HCT116 (cell line): Measurements from ENCODE around the gene SMTN. TPM values are rescaled to one million over a fixed set of nuclear protein-coding genes. Genes with fewer than 3 reads are reported as not detected.
A peak's percentile ranks its signal among the peaks of the same experiment; 100 is the strongest.

Source experiments
- ATAC-seq: fragments of 200-7000 bp; cut with Tn5 transposase; 2 replicates; pipeline ENCODE4 v1.9.1; 2020; ENCODE audit warnings: mild to moderate bottlenecking, moderate library complexity
- BruUV-seq: library from RNA; stranded (reverse); fragments of 400-500 nt; replicated peaks from 2 replicates; lab custom pipeline; 2021; lab: Mats Ljungman, UMichigan
- CTCF ChIA-PET: fragments of 300-600 bp; sonication (Branson Sonifier 250); formaldehyde crosslinking; loops from one replicate; lab custom pipeline; 2021; ENCODE audit warnings: antibody characterized with exemption; lab: Charles Lee
- POLR2A ChIA-PET: fragments of 300-600, 350-600 bp; sonication (Branson Sonifier 250); formaldehyde crosslinking; loops from one replicate; lab custom pipeline; 2021; ENCODE audit warnings: antibody characterized with exemption; lab: Charles Lee
- RAD21 ChIA-PET, 2 experiments: fragments of 300-600 bp; sonication (Branson Sonifier 250); formaldehyde crosslinking; loops; one replicate each; lab custom pipeline; 2023; ENCODE audit warnings: low total read pairs in 2 of 2; ENCODE audit not compliant: uncharacterized antibody in 2 of 2, unreplicated experiment in 2 of 2, low non-redundant PET in 1 of 2; lab: Charles Lee
- DNase-seq: peaks from one replicate; pipeline ENCODE4 v3.0.0-alpha.2; 2010; ENCODE audit warnings: low read depth, low spot score
- H2AFZ ChIP-seq: fragments of 200-600 bp; shearing (Covaris generic), sonication (generic); 2 replicates; pipeline ENCODE4 v1.6.1; 2017; ENCODE audit warnings: low read depth, mixed run types, mixed read lengths, antibody characterized with exemption, low read length; ENCODE audit not compliant: poor library complexity, severe bottlenecking
- H3K27ac ChIP-seq: 2 replicates; pipeline ENCODE4 v1.5.1; 2012; ENCODE audit warnings: low read depth, low read length
- H3K27me3 ChIP-seq: fragments of 200-600 bp; sonication (generic); 2 replicates; pipeline ENCODE4 v1.6.1; 2016; ENCODE audit warnings: mixed run types, low read length, mixed read lengths; ENCODE audit not compliant: insufficient read depth
- H3K36me3 ChIP-seq, 2 experiments: fragments of 200-500 bp in 1 of 2; fragments of 200-600 bp in 1 of 2; sonication (Bioruptor generic) in 1 of 2; sonication (generic) in 1 of 2; 2 replicates each; pipeline versions ENCODE4 v1.5.1 to v1.6.1; 2014 to 2016; ENCODE audit warnings: low read length in 2 of 2, inconsistent platforms in 1 of 2, mixed read lengths in 1 of 2, mixed run types in 1 of 2; ENCODE audit not compliant: insufficient read depth in 2 of 2, control insufficient read depth in 1 of 2
- H3K4me1 ChIP-seq, 2 experiments: fragments of 200-600 bp in 1 of 2; sonication (generic) in 1 of 2; 2 replicates each; pipeline versions ENCODE4 v1.5.1 to v1.6.1; 2012 to 2017; ENCODE audit warnings: low read length in 2 of 2, inconsistent platforms in 1 of 2, mild to moderate bottlenecking in 1 of 2, mixed read lengths in 1 of 2, mixed run types in 1 of 2, moderate library complexity in 1 of 2; ENCODE audit not compliant: insufficient read depth in 2 of 2, control insufficient read depth in 1 of 2
- H3K4me2 ChIP-seq: fragments of 200-600 bp; sonication (generic); 2 replicates; pipeline ENCODE4 v1.6.1; 2017; ENCODE audit warnings: mixed run types, low read length, mixed read lengths
- H3K4me3 ChIP-seq, 2 experiments: fragments of 200-600 bp in 1 of 2; sonication (generic) in 1 of 2; replicated peaks in 1 of 2; 2 replicates each; pipeline ENCODE4 v1.5.1; 2011 to 2016; ENCODE audit warnings: low read length in 2 of 2, control low read depth in 1 of 2, low read depth in 1 of 2, mild to moderate bottlenecking in 1 of 2, mixed read lengths in 1 of 2, mixed run types in 1 of 2
- H3K79me2 ChIP-seq: fragments of 200-600 bp; sonication (generic); 2 replicates; pipeline ENCODE4 v1.6.1; 2017; ENCODE audit warnings: mild to moderate bottlenecking, mixed run types, low read length, moderate library complexity, mixed read lengths; ENCODE audit not compliant: insufficient read depth
- H3K9ac ChIP-seq: fragments of 200-600 bp; sonication (generic); 2 replicates; pipeline ENCODE4 v1.6.1; 2016; ENCODE audit warnings: low read length, mixed read lengths
- H3K9me2 ChIP-seq: fragments of 200-600 bp; sonication (generic), shearing (Covaris generic); 2 replicates; pipeline ENCODE4 v1.6.1; 2017; ENCODE audit warnings: mixed run types, mild to moderate bottlenecking, moderate library complexity; ENCODE audit not compliant: insufficient read depth
- H3K9me3 ChIP-seq, 2 experiments: fragments of 200-500 bp in 1 of 2; fragments of 200-600 bp in 1 of 2; sonication (Bioruptor generic) in 1 of 2; sonication (generic) in 1 of 2; 2 replicates each; pipeline ENCODE4 v1.6.1; 2014 to 2017; ENCODE audit warnings: low read length in 2 of 2, mixed read lengths in 2 of 2, inconsistent platforms in 1 of 2, low read depth in 1 of 2, mild to moderate bottlenecking in 1 of 2, mixed run types in 1 of 2, moderate library complexity in 1 of 2; ENCODE audit not compliant: control insufficient read depth in 1 of 2, insufficient read depth in 1 of 2
- H4K20me1 ChIP-seq: fragments of 200-600 bp; sonication (generic), shearing (Covaris generic); 2 replicates; pipeline ENCODE4 v1.6.1; 2017; ENCODE audit warnings: mixed run types, mild to moderate bottlenecking, moderate library complexity; ENCODE audit not compliant: insufficient read depth
- ATF3 ChIP-seq: IDR thresholded peaks from 2 replicates; pipeline ENCODE4 v1.6.1; 2012
- CBX3 ChIP-seq: IDR thresholded peaks from 2 replicates; pipeline ENCODE4 v1.6.1; 2012; ENCODE audit warnings: low read depth
- CEBPB ChIP-seq: IDR thresholded peaks from 2 replicates; pipeline ENCODE4 v1.6.1; 2012; ENCODE audit warnings: low read depth
- EZH2 ChIP-seq: fragments of 200-600 bp; sonication (generic); IDR thresholded peaks from 2 replicates; pipeline ENCODE4 v1.6.1; 2017; ENCODE audit warnings: antibody characterized with exemption, mixed run types
- EZH2phosphoT487 ChIP-seq: fragments of 200-600 bp; IDR thresholded peaks from 2 replicates; pipeline ENCODE4 v1.6.1; 2018; ENCODE audit warnings: antibody characterized with exemption, borderline replicate concordance
- POLR2A ChIP-seq: IDR thresholded peaks from 2 replicates; pipeline ENCODE4 v1.7.0; 2011; ENCODE audit warnings: borderline replicate concordance; ENCODE audit not compliant: insufficient read depth, insufficient read length; ENCODE audit errors: extremely low read depth
- SP1 ChIP-seq: IDR thresholded peaks from 2 replicates; pipeline ENCODE4 v1.6.1; 2012; ENCODE audit warnings: low read depth
- SRF ChIP-seq: IDR thresholded peaks from 2 replicates; pipeline ENCODE4 v1.6.1; 2012; ENCODE audit warnings: low read depth
- YY1 ChIP-seq: IDR thresholded peaks from 2 replicates; pipeline ENCODE4 v1.6.1; 2011; ENCODE audit warnings: low read length, low read depth, moderate library complexity, mild to moderate bottlenecking; ENCODE audit not compliant: insufficient replicate concordance; ENCODE audit errors: extremely low read depth
- intact Hi-C: fragments of 100-400 bp; cut with micrococcal nuclease; formaldehyde crosslinking; loops from 2 replicates; pipeline ENCODE4 v1.10.0; 2022
- total RNA-seq: library from RNA; stranded (reverse); gene quantifications from one replicate; pipeline ENCODE4 v1.2.1, GENCODE V29; 2021; ENCODE audit not compliant: unreplicated experiment
- TF ChIP-seq, protein P1 (sequence below): IDR thresholded peaks from 2 replicates; pipeline ENCODE4 v1.6.1; 2012; ENCODE audit warnings: low read depth
- TF ChIP-seq, protein P2 (sequence below): IDR thresholded peaks from 2 replicates; pipeline ENCODE4 v1.6.1; 2011; ENCODE audit warnings: mild to moderate bottlenecking, low read length, moderate library complexity; ENCODE audit not compliant: insufficient replicate concordance; ENCODE audit errors: extremely low read depth

The SMTN gene
- total RNA-seq, 1 experiment from 2014 or later: 148 TPM

GRCh38 chr22:31097941-31098631 lies 17.0 kb downstream of the SMTN start:
- BruUV-seq: no TSS peak
- no peaks in the 10 kb centered on the region for H3K9me3 ChIP-seq
- ATAC-seq: no peak
- H3K79me2 ChIP-seq: no peaks in the 10 kb centered on the region
- no peak overlapping the region for H3K9ac ChIP-seq
- intact Hi-C loops: no loop called here
- no peaks in the 10 kb centered on the region for H4K20me1 ChIP-seq
- TF ChIP-seq YY1 (no peak), SRF (no peak), ATF3 (no peak), CBX3 (no peak), CEBPB (no peak), SP1 (no peak), EZH2 (no peak)
- CTCF ChIA-PET: interaction anchor here (1.0 kb wide), 1 partner anchor 9 kb away, joined by 4 read pairs; the partner anchor contains the start of gene SELENOM
- H3K27ac ChIP-seq: no peak overlapping the region
- no peak overlapping the region for H3K4me2 ChIP-seq
- peaks cover 29 to 53% of the 10 kb centered on the region in 2 experiments for H3K36me3 ChIP-seq
- H3K9me2 ChIP-seq: no peaks in the 10 kb centered on the region
- H3K27me3 ChIP-seq: no peaks in the 10 kb centered on the region
- no peak for DNase-seq
- H3K4me3 ChIP-seq: no peak overlapping the region
- POLR2A ChIA-PET: interaction anchor here (1.4 kb wide), 1 partner anchor 9 kb away, joined by 4 read pairs; the partner anchor contains the start of gene SELENOM
- H3K4me1 ChIP-seq: peaks cover 0 to 15% of the 10 kb centered on the region in 2 experiments; a peak in 2 of 4 replicates
- RAD21 ChIA-PET: no interaction called here
- H2AFZ ChIP-seq: no peak overlapping the region

DNA sequence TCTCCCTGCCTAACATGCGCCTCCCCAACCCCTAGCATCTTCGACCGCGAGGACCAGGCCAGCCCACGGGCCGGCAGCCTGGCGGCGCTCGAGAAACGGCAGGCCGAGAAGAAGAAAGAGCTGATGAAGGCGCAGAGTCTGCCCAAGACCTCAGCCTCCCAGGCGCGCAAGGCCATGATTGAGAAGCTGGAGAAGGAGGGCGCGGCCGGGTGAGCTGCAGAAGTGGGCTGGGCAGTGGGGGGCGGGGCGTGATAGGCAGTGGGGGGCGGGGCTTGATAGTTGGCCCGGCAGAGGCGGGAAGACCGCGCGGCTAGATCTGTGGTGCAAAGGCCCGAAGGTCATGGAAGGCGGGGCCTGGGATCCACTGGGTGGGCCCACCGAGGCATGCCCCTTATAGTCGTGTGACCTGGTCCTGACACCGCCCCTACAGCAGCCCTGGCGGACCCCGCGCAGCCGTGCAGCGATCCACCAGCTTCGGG lies 17.6 kb downstream of the SMTN start:
- no peak overlapping the region for H3K4me2 ChIP-seq
- no peak overlapping the region for H3K9ac ChIP-seq
- H3K27ac ChIP-seq: no peak overlapping the region
- H4K20me1 ChIP-seq: no peaks in the 10 kb centered on the region
- H3K36me3 ChIP-seq: peaks cover 29 to 53% of the 10 kb centered on the region in 2 experiments
- no peak for TF ChIP-seq ATF3
- no peak for TF ChIP-seq CBX3
- TF ChIP-seq SRF: no peak
- TF ChIP-seq, protein P1, sequence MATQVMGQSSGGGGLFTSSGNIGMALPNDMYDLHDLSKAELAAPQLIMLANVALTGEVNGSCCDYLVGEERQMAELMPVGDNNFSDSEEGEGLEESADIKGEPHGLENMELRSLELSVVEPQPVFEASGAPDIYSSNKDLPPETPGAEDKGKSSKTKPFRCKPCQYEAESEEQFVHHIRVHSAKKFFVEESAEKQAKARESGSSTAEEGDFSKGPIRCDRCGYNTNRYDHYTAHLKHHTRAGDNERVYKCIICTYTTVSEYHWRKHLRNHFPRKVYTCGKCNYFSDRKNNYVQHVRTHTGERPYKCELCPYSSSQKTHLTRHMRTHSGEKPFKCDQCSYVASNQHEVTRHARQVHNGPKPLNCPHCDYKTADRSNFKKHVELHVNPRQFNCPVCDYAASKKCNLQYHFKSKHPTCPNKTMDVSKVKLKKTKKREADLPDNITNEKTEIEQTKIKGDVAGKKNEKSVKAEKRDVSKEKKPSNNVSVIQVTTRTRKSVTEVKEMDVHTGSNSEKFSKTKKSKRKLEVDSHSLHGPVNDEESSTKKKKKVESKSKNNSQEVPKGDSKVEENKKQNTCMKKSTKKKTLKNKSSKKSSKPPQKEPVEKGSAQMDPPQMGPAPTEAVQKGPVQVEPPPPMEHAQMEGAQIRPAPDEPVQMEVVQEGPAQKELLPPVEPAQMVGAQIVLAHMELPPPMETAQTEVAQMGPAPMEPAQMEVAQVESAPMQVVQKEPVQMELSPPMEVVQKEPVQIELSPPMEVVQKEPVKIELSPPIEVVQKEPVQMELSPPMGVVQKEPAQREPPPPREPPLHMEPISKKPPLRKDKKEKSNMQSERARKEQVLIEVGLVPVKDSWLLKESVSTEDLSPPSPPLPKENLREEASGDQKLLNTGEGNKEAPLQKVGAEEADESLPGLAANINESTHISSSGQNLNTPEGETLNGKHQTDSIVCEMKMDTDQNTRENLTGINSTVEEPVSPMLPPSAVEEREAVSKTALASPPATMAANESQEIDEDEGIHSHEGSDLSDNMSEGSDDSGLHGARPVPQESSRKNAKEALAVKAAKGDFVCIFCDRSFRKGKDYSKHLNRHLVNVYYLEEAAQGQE: no peak
- TF ChIP-seq, protein P2, sequence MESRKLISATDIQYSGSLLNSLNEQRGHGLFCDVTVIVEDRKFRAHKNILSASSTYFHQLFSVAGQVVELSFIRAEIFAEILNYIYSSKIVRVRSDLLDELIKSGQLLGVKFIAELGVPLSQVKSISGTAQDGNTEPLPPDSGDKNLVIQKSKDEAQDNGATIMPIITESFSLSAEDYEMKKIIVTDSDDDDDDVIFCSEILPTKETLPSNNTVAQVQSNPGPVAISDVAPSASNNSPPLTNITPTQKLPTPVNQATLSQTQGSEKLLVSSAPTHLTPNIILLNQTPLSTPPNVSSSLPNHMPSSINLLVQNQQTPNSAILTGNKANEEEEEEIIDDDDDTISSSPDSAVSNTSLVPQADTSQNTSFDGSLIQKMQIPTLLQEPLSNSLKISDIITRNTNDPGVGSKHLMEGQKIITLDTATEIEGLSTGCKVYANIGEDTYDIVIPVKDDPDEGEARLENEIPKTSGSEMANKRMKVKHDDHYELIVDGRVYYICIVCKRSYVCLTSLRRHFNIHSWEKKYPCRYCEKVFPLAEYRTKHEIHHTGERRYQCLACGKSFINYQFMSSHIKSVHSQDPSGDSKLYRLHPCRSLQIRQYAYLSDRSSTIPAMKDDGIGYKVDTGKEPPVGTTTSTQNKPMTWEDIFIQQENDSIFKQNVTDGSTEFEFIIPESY: no peak
- TF ChIP-seq POLR2A: no peak
- TF ChIP-seq EZH2phosphoT487: no peak
- peak; percentile 68 for ATAC-seq
- H3K9me3 ChIP-seq: no peaks in the 10 kb centered on the region
- no peaks in the 10 kb centered on the region for H3K27me3 ChIP-seq
- ChIA-PET CTCF (interaction anchor here (1.0 kb wide), 1 partner anchor 9 kb away, joined by 4 read pairs; the partner anchor contains the start of gene SELENOM), RAD21 (no interaction called here), POLR2A (interaction anchor here (1.4 kb wide), 1 partner anchor 9 kb away, joined by 4 read pairs; the partner anchor contains the start of gene SELENOM)
- no peaks in the 10 kb centered on the region for H3K9me2 ChIP-seq
- no TSS peak for BruUV-seq
- no peak overlapping the region for H2AFZ ChIP-seq
- H3K79me2 ChIP-seq: no peaks in the 10 kb centered on the region
- intact Hi-C loops: no loop called here
- peaks cover 0 to 15% of the 10 kb centered on the region in 2 experiments; a peak in 2 of 4 replicates for H3K4me1 ChIP-seq
- DNase-seq: no peak
- H3K4me3 ChIP-seq: no peak overlapping the region
